Measurements from ENCODE around the gene TPM4.

TPM4 gene

GRCh38 chr19:16040642-16041041 lies 35.7 kb upstream of the TPM4 start:
- in situ Hi-C loops (cut with MboI; ENCODE audit: low sequenced_read_pairs), result loop anchor here (25.0 kb wide), 1 partner anchor 347 kb away; no protein-coding TSS in a partner anchor

GRCh38 chr19:16041299-16041990 lies 34.9 kb upstream of the TPM4 start:
- in situ Hi-C loops (cut with MboI; ENCODE audit: low sequenced_read_pairs), result loop anchor here (25.0 kb wide), 1 partner anchor 346 kb away; no protein-coding TSS in a partner anchor

- in situ Hi-C loops (cut with MboI; ENCODE audit: low sequenced_read_pairs), result loop anchor here (25.0 kb wide), 1 partner anchor 345 kb away; no protein-coding TSS in a partner anchor
These were observed 34.3 kb upstream of the TPM4 start for GRCh38 chr19:16041991-16042386.

GRCh38 chr19:16042533-16043085 lies 33.7 kb upstream of the TPM4 start:
- in situ Hi-C loops (cut with MboI; ENCODE audit: low sequenced_read_pairs), result loop anchor here (25.0 kb wide), 1 partner anchor 345 kb away; no protein-coding TSS in a partner anchor

GRCh38 chr19:16043156-16043757 lies 33.0 kb upstream of the TPM4 start:
- in situ Hi-C loops (cut with MboI; ENCODE audit: low sequenced_read_pairs), result loop anchor here (25.0 kb wide), 1 partner anchor 344 kb away; no protein-coding TSS in a partner anchor

- in situ Hi-C loops (cut with MboI; ENCODE audit: low sequenced_read_pairs), result loop anchor here (25.0 kb wide), 1 partner anchor 343 kb away; no protein-coding TSS in a partner anchor
These were observed 31.5 kb upstream of the TPM4 start for GRCh38 chr19:16044746-16045145.

GRCh38 chr19:16045171-16045570 lies 31.1 kb upstream of the TPM4 start:
- in situ Hi-C loops (cut with MboI; ENCODE audit: low sequenced_read_pairs), result loop anchor here (25.0 kb wide), 1 partner anchor 342 kb away; no protein-coding TSS in a partner anchor

GRCh38 chr19:16045893-16046292 lies 30.4 kb upstream of the TPM4 start:
- in situ Hi-C loops (cut with MboI; ENCODE audit: low sequenced_read_pairs), result loop anchor here (25.0 kb wide), 1 partner anchor 341 kb away; no protein-coding TSS in a partner anchor

- in situ Hi-C loops (cut with MboI; ENCODE audit: low sequenced_read_pairs), result loop anchor here (25.0 kb wide), 1 partner anchor 339 kb away; no protein-coding TSS in a partner anchor
These were observed 27.7 kb upstream of the TPM4 start for GRCh38 chr19:16048583-16048982.

GRCh38 chr19:16051254-16052025 lies 24.9 kb upstream of the TPM4 start:
- in situ Hi-C loops (cut with MboI; ENCODE audit: low sequenced_read_pairs), result no loop called here

- in situ Hi-C loops (cut with MboI; ENCODE audit: low sequenced_read_pairs), result no loop called here
These were observed 23.9 kb upstream of the TPM4 start for GRCh38 chr19:16052353-16052752.

- in situ Hi-C loops (cut with MboI; ENCODE audit: low sequenced_read_pairs), result no loop called here
These were observed 19.2 kb upstream of the TPM4 start for GRCh38 chr19:16057062-16057461.

GRCh38 chr19:16060294-16060693 lies 16.0 kb upstream of the TPM4 start:
- in situ Hi-C loops (cut with MboI; ENCODE audit: low sequenced_read_pairs), result no loop called here

GRCh38 chr19:16061943-16062342 lies 14.4 kb upstream of the TPM4 start:
- in situ Hi-C loops (cut with MboI; ENCODE audit: low sequenced_read_pairs), result no loop called here

- in situ Hi-C loops (cut with MboI; ENCODE audit: low sequenced_read_pairs), result no loop called here
These were observed 13.5 kb upstream of the TPM4 start for GRCh38 chr19:16062789-16063188.

GRCh38 chr19:16064209-16064889 lies 11.9 kb upstream of the TPM4 start:
- in situ Hi-C loops (cut with MboI; ENCODE audit: low sequenced_read_pairs), result no loop called here

- in situ Hi-C loops (cut with MboI; ENCODE audit: low sequenced_read_pairs), result no loop called here
These were observed 9.6 kb upstream of the TPM4 start for GRCh38 chr19:16066611-16067104.

- in situ Hi-C loops (cut with MboI; ENCODE audit: low sequenced_read_pairs), result no loop called here
These were observed 8.9 kb upstream of the TPM4 start for GRCh38 chr19:16067205-16067938.

GRCh38 chr19:16068696-16069259 lies 7.5 kb upstream of the TPM4 start:
- in situ Hi-C loops (cut with MboI; ENCODE audit: low sequenced_read_pairs), result no loop called here
